HCT116 (cell line): ENCODE data around the gene HMGA1.

Source experiments
- EZH2 ChIP-seq: fragments of 200-600 bp; sonication (generic); IDR thresholded peaks from 2 replicates; pipeline ENCODE4 v1.6.1; 2017; ENCODE audit warnings: antibody characterized with exemption, mixed run types
- EZH2phosphoT487 ChIP-seq: fragments of 200-600 bp; IDR thresholded peaks from 2 replicates; pipeline ENCODE4 v1.6.1; 2018; ENCODE audit warnings: antibody characterized with exemption, borderline replicate concordance
- FOSL1 ChIP-seq: IDR thresholded peaks from 2 replicates; pipeline ENCODE4 v1.6.1; 2012; ENCODE audit warnings: low read depth
- POLR2A ChIP-seq: IDR thresholded peaks from 2 replicates; pipeline ENCODE4 v1.7.0; 2011; ENCODE audit warnings: borderline replicate concordance; ENCODE audit not compliant: insufficient read depth, insufficient read length; ENCODE audit errors: extremely low read depth
- TF ChIP-seq, protein P1 (sequence below), 3 experiments: fragments of 200-600 bp in 1 of 3; sonication (generic) in 1 of 3; IDR thresholded peaks in 2 of 3; conservative IDR thresholded peaks in 1 of 3; 2 replicates each; pipeline ENCODE4 v1.5.1; 2012 to 2017; ENCODE audit warnings: low read depth in 2 of 3, low read length in 2 of 3, antibody characterized with exemption in 1 of 3, borderline replicate concordance in 1 of 3, control low read depth in 1 of 3, mild to moderate bottlenecking in 1 of 3, mixed read lengths in 1 of 3, mixed run types in 1 of 3, moderate library complexity in 1 of 3; ENCODE audit not compliant: insufficient read depth in 1 of 3
- TF ChIP-seq, protein P2 (sequence below): IDR thresholded peaks from 2 replicates; pipeline ENCODE4 v1.6.1; 2012; ENCODE audit warnings: low read depth

DNA sequence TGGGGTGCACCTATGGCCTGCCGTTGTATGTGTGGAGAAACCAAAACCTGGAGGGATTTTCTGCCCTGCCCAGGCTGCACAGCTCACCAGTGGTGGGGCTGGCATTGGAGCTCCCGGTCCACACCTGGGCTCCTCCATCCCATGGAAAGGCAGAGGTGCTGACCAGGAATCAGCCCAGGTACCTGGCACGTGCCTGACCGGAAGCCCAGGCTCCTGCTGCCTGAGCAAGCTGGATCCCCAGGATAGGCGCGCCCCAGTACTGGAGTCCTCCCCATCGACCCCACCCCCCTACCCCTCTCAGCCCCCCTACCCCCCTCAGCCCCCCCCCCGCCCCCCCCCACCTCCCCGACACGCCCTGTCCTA, 39.9 kb upstream of the HMGA1 start:
- TF ChIP-seq, protein P1, sequence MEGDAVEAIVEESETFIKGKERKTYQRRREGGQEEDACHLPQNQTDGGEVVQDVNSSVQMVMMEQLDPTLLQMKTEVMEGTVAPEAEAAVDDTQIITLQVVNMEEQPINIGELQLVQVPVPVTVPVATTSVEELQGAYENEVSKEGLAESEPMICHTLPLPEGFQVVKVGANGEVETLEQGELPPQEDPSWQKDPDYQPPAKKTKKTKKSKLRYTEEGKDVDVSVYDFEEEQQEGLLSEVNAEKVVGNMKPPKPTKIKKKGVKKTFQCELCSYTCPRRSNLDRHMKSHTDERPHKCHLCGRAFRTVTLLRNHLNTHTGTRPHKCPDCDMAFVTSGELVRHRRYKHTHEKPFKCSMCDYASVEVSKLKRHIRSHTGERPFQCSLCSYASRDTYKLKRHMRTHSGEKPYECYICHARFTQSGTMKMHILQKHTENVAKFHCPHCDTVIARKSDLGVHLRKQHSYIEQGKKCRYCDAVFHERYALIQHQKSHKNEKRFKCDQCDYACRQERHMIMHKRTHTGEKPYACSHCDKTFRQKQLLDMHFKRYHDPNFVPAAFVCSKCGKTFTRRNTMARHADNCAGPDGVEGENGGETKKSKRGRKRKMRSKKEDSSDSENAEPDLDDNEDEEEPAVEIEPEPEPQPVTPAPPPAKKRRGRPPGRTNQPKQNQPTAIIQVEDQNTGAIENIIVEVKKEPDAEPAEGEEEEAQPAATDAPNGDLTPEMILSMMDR (IDR thresholded peaks at IDR 0.05 in 2 of 3, conservative IDR thresholded peaks at IDR 0.05 in 1 of 3; ENCODE audit: borderline replicate concordance in 1 of 3, insufficient read depth in 1 of 3, low read depth in 2 of 3, low read length in 2 of 3): no peak
- no peak for TF ChIP-seq FOSL1
- no peak for TF ChIP-seq EZH2
- TF ChIP-seq, protein P2, sequence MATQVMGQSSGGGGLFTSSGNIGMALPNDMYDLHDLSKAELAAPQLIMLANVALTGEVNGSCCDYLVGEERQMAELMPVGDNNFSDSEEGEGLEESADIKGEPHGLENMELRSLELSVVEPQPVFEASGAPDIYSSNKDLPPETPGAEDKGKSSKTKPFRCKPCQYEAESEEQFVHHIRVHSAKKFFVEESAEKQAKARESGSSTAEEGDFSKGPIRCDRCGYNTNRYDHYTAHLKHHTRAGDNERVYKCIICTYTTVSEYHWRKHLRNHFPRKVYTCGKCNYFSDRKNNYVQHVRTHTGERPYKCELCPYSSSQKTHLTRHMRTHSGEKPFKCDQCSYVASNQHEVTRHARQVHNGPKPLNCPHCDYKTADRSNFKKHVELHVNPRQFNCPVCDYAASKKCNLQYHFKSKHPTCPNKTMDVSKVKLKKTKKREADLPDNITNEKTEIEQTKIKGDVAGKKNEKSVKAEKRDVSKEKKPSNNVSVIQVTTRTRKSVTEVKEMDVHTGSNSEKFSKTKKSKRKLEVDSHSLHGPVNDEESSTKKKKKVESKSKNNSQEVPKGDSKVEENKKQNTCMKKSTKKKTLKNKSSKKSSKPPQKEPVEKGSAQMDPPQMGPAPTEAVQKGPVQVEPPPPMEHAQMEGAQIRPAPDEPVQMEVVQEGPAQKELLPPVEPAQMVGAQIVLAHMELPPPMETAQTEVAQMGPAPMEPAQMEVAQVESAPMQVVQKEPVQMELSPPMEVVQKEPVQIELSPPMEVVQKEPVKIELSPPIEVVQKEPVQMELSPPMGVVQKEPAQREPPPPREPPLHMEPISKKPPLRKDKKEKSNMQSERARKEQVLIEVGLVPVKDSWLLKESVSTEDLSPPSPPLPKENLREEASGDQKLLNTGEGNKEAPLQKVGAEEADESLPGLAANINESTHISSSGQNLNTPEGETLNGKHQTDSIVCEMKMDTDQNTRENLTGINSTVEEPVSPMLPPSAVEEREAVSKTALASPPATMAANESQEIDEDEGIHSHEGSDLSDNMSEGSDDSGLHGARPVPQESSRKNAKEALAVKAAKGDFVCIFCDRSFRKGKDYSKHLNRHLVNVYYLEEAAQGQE: no peak
- TF ChIP-seq EZH2phosphoT487: no peak
- no peak for TF ChIP-seq POLR2A
